ENCODE measurements around the gene CDC42BPA. TPM values are rescaled to one million over a fixed set of nuclear protein-coding genes. Genes with fewer than 3 reads are reported as not detected.
A peak's percentile ranks its signal among the peaks of the same experiment; 100 is the strongest.

Gene CDC42BPA, protein sequence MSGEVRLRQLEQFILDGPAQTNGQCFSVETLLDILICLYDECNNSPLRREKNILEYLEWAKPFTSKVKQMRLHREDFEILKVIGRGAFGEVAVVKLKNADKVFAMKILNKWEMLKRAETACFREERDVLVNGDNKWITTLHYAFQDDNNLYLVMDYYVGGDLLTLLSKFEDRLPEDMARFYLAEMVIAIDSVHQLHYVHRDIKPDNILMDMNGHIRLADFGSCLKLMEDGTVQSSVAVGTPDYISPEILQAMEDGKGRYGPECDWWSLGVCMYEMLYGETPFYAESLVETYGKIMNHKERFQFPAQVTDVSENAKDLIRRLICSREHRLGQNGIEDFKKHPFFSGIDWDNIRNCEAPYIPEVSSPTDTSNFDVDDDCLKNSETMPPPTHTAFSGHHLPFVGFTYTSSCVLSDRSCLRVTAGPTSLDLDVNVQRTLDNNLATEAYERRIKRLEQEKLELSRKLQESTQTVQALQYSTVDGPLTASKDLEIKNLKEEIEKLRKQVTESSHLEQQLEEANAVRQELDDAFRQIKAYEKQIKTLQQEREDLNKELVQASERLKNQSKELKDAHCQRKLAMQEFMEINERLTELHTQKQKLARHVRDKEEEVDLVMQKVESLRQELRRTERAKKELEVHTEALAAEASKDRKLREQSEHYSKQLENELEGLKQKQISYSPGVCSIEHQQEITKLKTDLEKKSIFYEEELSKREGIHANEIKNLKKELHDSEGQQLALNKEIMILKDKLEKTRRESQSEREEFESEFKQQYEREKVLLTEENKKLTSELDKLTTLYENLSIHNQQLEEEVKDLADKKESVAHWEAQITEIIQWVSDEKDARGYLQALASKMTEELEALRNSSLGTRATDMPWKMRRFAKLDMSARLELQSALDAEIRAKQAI (N-terminal part only)
- 10 to 100 TPM; 33.3 to 92.7 (median 39.9) TPM for total RNA-seq

DNA sequence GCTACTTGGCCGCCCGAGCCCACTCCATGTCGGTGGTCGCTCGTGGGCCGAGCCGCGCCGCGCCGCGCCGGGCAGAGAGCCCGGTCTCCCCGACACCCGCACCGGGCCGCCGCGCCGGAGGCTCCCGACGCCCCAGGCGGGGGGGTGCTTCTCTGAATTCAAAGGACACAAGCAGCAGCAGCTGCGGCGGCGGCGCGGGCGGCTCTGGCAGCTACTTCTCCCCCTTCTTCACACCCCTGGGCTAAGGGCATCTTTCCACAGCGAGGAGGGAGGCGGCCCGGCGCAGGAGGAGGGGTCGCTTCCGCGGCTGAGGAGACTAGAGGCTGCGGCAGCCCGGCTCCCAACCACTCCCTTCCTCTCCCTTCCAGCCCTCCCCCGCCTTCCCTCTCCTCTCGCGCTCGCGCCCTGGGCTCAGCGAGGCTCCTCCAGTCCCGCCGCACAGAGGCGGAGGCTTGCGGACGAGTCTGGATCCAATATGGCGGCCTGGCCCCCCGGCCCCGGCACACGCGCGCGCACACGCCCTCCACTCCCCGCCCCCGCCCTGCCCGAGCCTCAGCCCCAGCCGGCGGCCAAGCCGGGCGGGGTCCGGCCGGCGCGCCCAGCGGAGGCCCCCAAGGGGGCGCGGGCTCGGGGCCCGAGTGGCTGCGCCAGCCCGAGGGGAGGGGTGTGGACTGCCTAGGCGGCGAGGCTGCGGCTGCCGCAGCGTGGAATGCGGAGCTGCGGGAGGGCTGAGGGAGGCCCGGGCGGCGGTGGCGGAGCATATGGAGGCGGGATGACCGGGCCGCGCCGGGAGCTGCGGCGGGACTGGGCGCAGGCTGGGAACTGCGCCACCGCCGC, at the start of gene CDC42BPA:
Gene CDC42BPA, minus strand, starts transcription at position 477 of the 837 bp plus-strand sequence. CDS start 1,310 bp downstream, outside the sequence.
- TF ChIP-seq, protein P1, sequence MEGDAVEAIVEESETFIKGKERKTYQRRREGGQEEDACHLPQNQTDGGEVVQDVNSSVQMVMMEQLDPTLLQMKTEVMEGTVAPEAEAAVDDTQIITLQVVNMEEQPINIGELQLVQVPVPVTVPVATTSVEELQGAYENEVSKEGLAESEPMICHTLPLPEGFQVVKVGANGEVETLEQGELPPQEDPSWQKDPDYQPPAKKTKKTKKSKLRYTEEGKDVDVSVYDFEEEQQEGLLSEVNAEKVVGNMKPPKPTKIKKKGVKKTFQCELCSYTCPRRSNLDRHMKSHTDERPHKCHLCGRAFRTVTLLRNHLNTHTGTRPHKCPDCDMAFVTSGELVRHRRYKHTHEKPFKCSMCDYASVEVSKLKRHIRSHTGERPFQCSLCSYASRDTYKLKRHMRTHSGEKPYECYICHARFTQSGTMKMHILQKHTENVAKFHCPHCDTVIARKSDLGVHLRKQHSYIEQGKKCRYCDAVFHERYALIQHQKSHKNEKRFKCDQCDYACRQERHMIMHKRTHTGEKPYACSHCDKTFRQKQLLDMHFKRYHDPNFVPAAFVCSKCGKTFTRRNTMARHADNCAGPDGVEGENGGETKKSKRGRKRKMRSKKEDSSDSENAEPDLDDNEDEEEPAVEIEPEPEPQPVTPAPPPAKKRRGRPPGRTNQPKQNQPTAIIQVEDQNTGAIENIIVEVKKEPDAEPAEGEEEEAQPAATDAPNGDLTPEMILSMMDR (IDR thresholded peaks at IDR 0.05), result no peak
- peak; percentile 33 for DNase-seq (ENCODE audit: low spot score)
- ATAC-seq (ENCODE audit: low FRiP score), result peak; percentile 87

DNA sequence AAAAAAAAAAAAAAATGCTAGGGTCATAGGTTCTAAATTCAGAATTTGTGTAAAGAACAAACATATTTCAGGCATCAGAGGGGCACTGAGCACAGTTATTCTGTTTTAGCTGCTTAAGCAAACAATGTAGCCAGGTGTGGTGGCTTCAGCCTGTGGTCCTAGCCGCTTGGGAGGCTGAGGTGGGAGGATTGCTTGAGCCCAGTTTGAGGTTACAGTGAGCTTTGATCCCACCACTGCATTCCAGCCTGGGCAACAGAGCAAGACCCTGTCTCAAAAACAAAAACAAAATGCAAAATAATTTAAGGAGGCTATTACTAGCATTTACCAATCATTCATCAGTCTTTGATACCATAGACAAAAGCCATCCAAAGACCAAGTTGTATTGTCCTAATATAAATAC, 49.7 kb upstream of the CDC42BPA start:
- ATAC-seq (ENCODE audit: low FRiP score), result no peak
- TF ChIP-seq, protein P1 (IDR thresholded peaks at IDR 0.05), result no peak

DNA sequence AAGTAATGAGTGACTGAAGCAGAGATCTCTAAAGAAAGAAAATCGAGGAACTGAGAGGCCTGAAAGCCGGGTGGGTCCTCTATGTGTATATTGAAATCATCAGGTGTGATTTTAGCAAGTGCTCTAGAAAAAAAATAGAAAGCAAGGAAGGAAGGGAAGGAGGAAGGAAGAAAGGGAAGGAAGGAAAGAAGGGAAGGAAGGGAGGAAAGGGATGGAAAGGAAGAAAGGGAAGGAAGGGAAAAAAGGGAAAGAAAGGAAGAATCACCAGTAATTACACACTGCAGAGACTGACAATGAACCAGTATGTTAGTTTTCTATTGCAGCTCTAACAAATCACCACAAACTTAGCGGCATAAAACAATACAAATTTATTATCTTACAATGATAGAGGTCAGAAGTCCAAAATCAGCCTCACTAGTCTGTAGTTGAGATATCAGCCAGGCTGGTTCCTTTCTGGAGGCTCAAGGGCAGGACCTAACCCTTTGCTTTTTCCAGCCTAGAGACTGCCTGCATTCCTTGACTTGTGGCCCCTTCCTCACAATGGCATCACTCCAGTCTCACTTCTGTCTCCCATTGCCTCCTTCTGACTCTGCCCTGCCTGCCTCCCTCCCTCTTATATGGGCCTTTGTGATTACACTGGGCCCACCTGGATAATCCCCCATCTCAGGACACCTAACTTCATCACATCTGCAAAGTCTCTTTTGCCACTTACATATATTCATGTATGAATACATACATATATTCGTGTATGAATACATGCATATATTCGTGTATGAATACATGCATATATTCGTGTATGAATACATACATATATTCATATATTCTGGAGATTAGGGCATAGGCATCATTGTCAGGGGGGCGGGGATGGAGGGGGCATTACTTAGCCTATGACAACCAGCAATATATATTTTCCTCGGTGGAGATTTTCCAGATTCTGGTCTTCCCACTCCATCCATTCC, 47.5 kb upstream of the CDC42BPA start:
- ATAC-seq (ENCODE audit: low FRiP score) (no peak), DNase-seq (ENCODE audit: low spot score) (no peak)
- TF ChIP-seq, protein P1 (IDR thresholded peaks at IDR 0.05), result no peak

More for the DNA sequence above, 49.7 kb upstream of the CDC42BPA start:
- no peak for DNase-seq (ENCODE audit: low spot score)

DNA sequence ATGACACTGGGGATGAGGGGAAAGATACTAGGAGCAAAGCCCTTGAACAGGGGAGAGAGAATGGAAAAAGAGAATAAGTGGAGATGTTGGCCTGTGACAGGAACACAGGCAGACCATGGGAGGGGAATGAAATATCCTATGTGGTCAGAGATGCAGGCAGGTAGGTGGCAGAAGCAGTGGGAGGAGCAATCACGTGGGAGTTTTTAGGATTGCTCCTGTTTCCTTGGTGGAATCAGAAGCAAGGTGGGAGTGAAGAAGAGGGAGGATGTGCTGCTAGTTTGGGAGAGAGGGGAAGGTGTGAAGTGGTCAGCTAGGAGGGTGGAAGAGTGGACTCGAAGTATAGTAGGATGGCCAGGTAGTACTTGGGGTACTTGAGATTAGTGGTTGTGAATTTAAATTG, 46.4 kb upstream of the CDC42BPA start:
- TF ChIP-seq, protein P1 (IDR thresholded peaks at IDR 0.05), result no peak
- no peak for ATAC-seq (ENCODE audit: low FRiP score)

DNA sequence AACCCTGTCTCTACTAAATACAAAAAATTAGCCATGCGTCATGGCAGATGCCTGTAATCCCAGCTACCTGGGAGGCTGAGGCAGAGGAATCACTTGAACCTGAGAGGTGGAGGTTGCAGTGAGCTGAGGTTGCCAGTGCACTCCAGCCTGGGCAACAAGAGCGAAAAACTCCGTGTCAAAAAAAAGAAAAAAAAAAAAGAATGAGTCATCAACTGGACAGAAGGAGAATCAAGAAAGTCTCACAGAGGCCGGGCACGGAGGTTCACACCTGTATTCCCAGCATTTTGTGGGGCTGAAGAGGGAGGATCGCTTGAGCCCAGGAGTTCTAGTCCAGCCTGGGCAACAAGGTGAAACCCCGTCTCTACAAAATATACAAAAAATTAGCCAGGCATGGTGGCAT, 45.5 kb upstream of the CDC42BPA start:
- DNase-seq (ENCODE audit: low spot score) (no peak), ATAC-seq (ENCODE audit: low FRiP score) (no peak)
- TF ChIP-seq, protein P1 (IDR thresholded peaks at IDR 0.05), result no peak

More for the DNA sequence above, 46.4 kb upstream of the CDC42BPA start:
- DNase-seq (ENCODE audit: low spot score), result no peak

Measured in omental fat pad (tissue), 4 donors.